Astrocyte (in vitro differentiated cells and primary cell): ENCODE data around the gene SND1. TPM values are rescaled to one million over a fixed set of nuclear protein-coding genes. Genes with fewer than 3 reads are reported as not detected.
A peak's percentile ranks its signal among the peaks of the same experiment; 100 is the strongest.

Source experiments
- DNase-seq: peaks from one replicate; pipeline ENCODE4 v3.0.0-alpha.2; 2010; ENCODE audit warnings: low read depth
- FAIRE-seq: peaks from 2 replicates; lab custom pipeline; 2011; peaks lifted over from hg19 to GRCh38; lab: Jason Lieb, UNC
- H2AFZ ChIP-seq: 2 replicates; pipeline ENCODE4 v1.6.0; 2012; ENCODE audit warnings: low read depth, low read length, inconsistent platforms
- H3K27ac ChIP-seq: 2 replicates; pipeline ENCODE4 v1.5.1; 2011; ENCODE audit warnings: low read depth, low read length, inconsistent platforms
- H3K27me3 ChIP-seq: 2 replicates; pipeline ENCODE4 v1.6.0; 2011; ENCODE audit warnings: low read length, inconsistent platforms; ENCODE audit not compliant: insufficient read depth
- H3K36me3 ChIP-seq: 2 replicates; pipeline ENCODE4 v1.5.1; 2011; ENCODE audit warnings: low read length, inconsistent platforms; ENCODE audit not compliant: insufficient read depth
- H3K4me1 ChIP-seq: 2 replicates; pipeline ENCODE4 v1.5.1; 2011; ENCODE audit warnings: low read length, inconsistent platforms; ENCODE audit not compliant: insufficient read depth
- H3K4me2 ChIP-seq: 2 replicates; pipeline ENCODE4 v1.6.0; 2012; ENCODE audit warnings: low read length, inconsistent platforms
- H3K4me3 ChIP-seq: 2 replicates; pipeline ENCODE4 v1.5.1; 2011; ENCODE audit warnings: low read depth, mild to moderate bottlenecking, low read length, inconsistent platforms; ENCODE audit not compliant: insufficient read depth
- H3K79me2 ChIP-seq: 2 replicates; pipeline ENCODE4 v1.6.0; 2012; ENCODE audit warnings: mild to moderate bottlenecking, low read length, inconsistent platforms; ENCODE audit not compliant: insufficient read depth
- H3K9ac ChIP-seq: 2 replicates; pipeline ENCODE4 v1.6.0; 2012; ENCODE audit warnings: mild to moderate bottlenecking, low read length, inconsistent platforms
- H3K9me3 ChIP-seq: 2 replicates; pipeline ENCODE4 v1.5.1; 2012; ENCODE audit warnings: low read depth, mild to moderate bottlenecking, low read length, inconsistent platforms; ENCODE audit not compliant: insufficient read depth
- H4K20me1 ChIP-seq: 2 replicates; pipeline ENCODE4 v1.6.0; 2012; ENCODE audit warnings: low read length, inconsistent platforms; ENCODE audit not compliant: insufficient read depth
- H3K27ac Mint-ChIP-seq: one replicate; pipeline ENCODE4 v1.8.0; 2021; ENCODE audit warnings: mild to moderate bottlenecking, mixed read lengths; ENCODE audit not compliant: unreplicated experiment
- H3K27me3 Mint-ChIP-seq: one replicate; pipeline ENCODE4 v1.8.0; 2021; ENCODE audit warnings: low read depth, mixed read lengths; ENCODE audit not compliant: unreplicated experiment
- H3K36me3 Mint-ChIP-seq: one replicate; pipeline ENCODE4 v1.8.0; 2021; ENCODE audit warnings: low read depth, mixed read lengths; ENCODE audit not compliant: unreplicated experiment
- H3K4me1 Mint-ChIP-seq: one replicate; pipeline ENCODE4 v1.8.0; 2021; ENCODE audit warnings: low read depth, mixed read lengths; ENCODE audit not compliant: unreplicated experiment
- H3K4me3 Mint-ChIP-seq: one replicate; pipeline ENCODE4 v1.8.0; 2021; ENCODE audit warnings: mild to moderate bottlenecking, moderate library complexity, mixed read lengths; ENCODE audit not compliant: unreplicated experiment
- H3K9me3 Mint-ChIP-seq: one replicate; pipeline ENCODE4 v1.8.0; 2021; ENCODE audit warnings: mild to moderate bottlenecking, mixed read lengths; ENCODE audit not compliant: unreplicated experiment
- EZH2 ChIP-seq: IDR thresholded peaks from 2 replicates; pipeline ENCODE4 v1.6.1; 2012; ENCODE audit warnings: mild to moderate bottlenecking, low read length, inconsistent platforms; ENCODE audit not compliant: insufficient read depth
- total RNA-seq: library from RNA; stranded (reverse); gene quantifications from 2 replicates; pipeline ENCODE4 v1.2.1, GENCODE V29; 2021
- TF ChIP-seq, protein P1 (sequence below): IDR thresholded peaks from 2 replicates; pipeline ENCODE4 v1.5.1; 2011; ENCODE audit warnings: low read depth, mild to moderate bottlenecking, inconsistent platforms, low read length, moderate library complexity; ENCODE audit not compliant: insufficient read depth

The SND1 gene
- total RNA-seq, 1 donor from 2014 or later, result 267 TPM

GRCh38 chr7:127938588-127938987 lies 286.6 kb downstream of the SND1 start:
- peak overlapping the region; percentile 71 for H3K4me2 ChIP-seq
- H2AFZ ChIP-seq, result no peak overlapping the region
- H3K36me3 ChIP-seq, result peaks cover 8% of the 10 kb centered on the region
- peak; percentile 29 for FAIRE-seq
- H4K20me1 ChIP-seq, result peaks cover 96% of the 10 kb centered on the region
- no peak overlapping the region for H3K4me3 ChIP-seq
- H3K27ac ChIP-seq, result peak overlapping the region; percentile 58
- H3K4me3 Mint-ChIP-seq, result no peak overlapping the region
- no peaks in the 10 kb centered on the region for H3K27me3 ChIP-seq
- H3K9me3 ChIP-seq, result no peaks in the 10 kb centered on the region
- H3K36me3 Mint-ChIP-seq, result peaks cover 13% of the 10 kb centered on the region
- H3K9ac ChIP-seq, result peak overlapping the region; percentile 53
- no peaks in the 10 kb centered on the region for H3K9me3 Mint-ChIP-seq
- H3K27ac Mint-ChIP-seq, result no peak overlapping the region
- peaks cover 13% of the 10 kb centered on the region for H3K4me1 ChIP-seq
- no peaks in the 10 kb centered on the region for H3K27me3 Mint-ChIP-seq
- DNase-seq, result peak; percentile 87
- no peak for TF ChIP-seq EZH2
- TF ChIP-seq, protein P1, sequence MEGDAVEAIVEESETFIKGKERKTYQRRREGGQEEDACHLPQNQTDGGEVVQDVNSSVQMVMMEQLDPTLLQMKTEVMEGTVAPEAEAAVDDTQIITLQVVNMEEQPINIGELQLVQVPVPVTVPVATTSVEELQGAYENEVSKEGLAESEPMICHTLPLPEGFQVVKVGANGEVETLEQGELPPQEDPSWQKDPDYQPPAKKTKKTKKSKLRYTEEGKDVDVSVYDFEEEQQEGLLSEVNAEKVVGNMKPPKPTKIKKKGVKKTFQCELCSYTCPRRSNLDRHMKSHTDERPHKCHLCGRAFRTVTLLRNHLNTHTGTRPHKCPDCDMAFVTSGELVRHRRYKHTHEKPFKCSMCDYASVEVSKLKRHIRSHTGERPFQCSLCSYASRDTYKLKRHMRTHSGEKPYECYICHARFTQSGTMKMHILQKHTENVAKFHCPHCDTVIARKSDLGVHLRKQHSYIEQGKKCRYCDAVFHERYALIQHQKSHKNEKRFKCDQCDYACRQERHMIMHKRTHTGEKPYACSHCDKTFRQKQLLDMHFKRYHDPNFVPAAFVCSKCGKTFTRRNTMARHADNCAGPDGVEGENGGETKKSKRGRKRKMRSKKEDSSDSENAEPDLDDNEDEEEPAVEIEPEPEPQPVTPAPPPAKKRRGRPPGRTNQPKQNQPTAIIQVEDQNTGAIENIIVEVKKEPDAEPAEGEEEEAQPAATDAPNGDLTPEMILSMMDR, result no peak
- peaks cover 35% of the 10 kb centered on the region for H3K79me2 ChIP-seq
- peaks cover 49% of the 10 kb centered on the region for H3K4me1 Mint-ChIP-seq

DNA sequence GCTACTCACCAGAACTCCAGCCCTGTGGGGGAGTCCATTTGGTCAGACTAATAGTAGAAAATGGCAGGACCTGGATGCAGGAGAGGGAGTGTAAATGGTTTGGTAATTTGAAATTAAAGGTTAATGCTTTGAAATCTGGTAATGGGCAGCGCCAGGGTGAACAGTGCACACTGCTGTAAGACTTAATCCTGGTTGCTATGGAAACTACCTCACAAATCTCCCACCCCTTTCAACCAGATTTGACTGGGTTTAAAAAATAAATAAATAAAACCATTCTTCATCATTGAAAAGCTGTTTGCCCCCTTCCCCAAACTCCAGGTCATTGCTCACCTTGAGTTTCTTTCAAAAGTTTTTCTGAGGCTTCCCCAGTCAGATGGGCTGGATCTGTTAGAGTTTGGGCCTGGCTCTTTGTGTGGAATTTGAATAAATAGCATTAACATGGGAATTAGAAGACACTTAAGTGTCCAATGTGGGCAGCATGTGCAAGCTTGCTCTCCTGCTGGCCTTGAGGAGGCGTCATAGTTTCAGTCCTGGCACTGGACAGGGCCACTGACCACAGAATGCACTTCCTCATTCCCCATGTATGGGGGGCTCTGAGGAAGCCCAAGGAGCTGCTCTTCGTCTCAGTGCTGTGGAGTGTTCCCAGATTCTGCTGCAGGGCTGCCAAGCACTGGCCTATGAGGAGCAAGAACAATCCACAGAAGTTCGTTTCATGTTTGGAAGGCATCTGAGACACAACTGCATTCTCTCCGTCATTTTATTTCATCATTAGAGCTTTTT lies 288.6 kb downstream of the SND1 start:
- Mint-ChIP-seq H3K27me3 (no peaks in the 10 kb centered on the region), H3K4me1 (peaks cover 52% of the 10 kb centered on the region), H3K4me3 (peak overlapping the region; percentile 16), H3K36me3 (peaks cover 14% of the 10 kb centered on the region), H3K27ac (no peak overlapping the region), H3K9me3 (no peaks in the 10 kb centered on the region)
- peaks cover 39% of the 10 kb centered on the region for H3K79me2 ChIP-seq
- TF ChIP-seq EZH2, result no peak
- TF ChIP-seq, protein P1, result no peak
- no peak overlapping the region for H3K4me2 ChIP-seq
- peak; percentile 43 for DNase-seq
- no peak overlapping the region for H3K4me3 ChIP-seq
- peaks cover 7% of the 10 kb centered on the region for H3K36me3 ChIP-seq
- no peaks in the 10 kb centered on the region for H3K9me3 ChIP-seq
- H2AFZ ChIP-seq, result no peak overlapping the region
- H4K20me1 ChIP-seq, result peaks cover 94% of the 10 kb centered on the region
- H3K4me1 ChIP-seq, result peaks cover 22% of the 10 kb centered on the region
- no peaks in the 10 kb centered on the region for H3K27me3 ChIP-seq
- no peak overlapping the region for H3K27ac ChIP-seq
- no peak overlapping the region for H3K9ac ChIP-seq
- FAIRE-seq, result no peak
